ENCODE results near the gene ZMIZ1.

GRCh38 chr10:79262131-79262530, 193.4 kb downstream of the ZMIZ1 start:
- TF ChIP-seq POLR2A (IDR thresholded peaks at IDR 0.05): no peak
- no peak for TF ChIP-seq CTCF (IDR thresholded peaks at IDR 0.05)

Data from adrenal gland (tissue), 5 donors.